HG03432 (cell line): ENCODE measurements around the gene AHCY.
"Not testable (repeated sequence)": the region's sequence is repeated elsewhere in the genome, so short reads cannot be mapped to it uniquely, and the experiment has no call there.

Experiments
- ATAC-seq: cut with Tn5 transposase; IDR thresholded peaks from one replicate; pipeline ENCODE4 v1.9.1; 2021; ENCODE audit warnings: mild to moderate bottlenecking, moderate library complexity; ENCODE audit not compliant: unreplicated experiment

The AHCY gene

GRCh38 chr20:34302723-34303533 lies at the start of gene AHCY:
Gene AHCY (minus strand): TSS chr20:34303355. CDS start chr20:34303270, 85 bp downstream.
- ATAC-seq, result peak; percentile 91

DNA sequence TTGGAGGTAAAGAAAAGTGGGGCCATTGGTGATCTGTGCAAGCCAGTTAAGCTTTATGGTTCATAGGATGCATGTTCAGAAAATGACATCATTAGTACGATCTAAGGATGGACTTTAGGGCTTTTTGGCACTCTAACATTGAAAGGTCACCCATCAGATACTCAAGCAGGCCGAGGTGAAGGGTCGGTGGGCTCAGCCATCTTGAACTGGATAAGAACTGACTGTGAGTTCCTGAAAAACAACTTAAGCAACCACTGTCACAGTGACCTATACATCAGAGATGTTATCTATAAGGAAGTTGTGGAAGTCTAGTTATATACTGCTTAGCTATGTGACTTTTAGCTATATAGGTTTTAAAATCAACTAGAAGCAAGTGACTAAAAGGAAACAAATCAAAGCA lies 46.9 kb upstream of the AHCY start:
- no peak for ATAC-seq

GRCh38 chr20:34347571-34347970 lies 44.4 kb upstream of the AHCY start:
- no peak for ATAC-seq

- ATAC-seq, result not testable (repeated sequence)
Measured at GRCh38 chr20:34346533-34346865, 43.3 kb upstream of the AHCY start.

DNA sequence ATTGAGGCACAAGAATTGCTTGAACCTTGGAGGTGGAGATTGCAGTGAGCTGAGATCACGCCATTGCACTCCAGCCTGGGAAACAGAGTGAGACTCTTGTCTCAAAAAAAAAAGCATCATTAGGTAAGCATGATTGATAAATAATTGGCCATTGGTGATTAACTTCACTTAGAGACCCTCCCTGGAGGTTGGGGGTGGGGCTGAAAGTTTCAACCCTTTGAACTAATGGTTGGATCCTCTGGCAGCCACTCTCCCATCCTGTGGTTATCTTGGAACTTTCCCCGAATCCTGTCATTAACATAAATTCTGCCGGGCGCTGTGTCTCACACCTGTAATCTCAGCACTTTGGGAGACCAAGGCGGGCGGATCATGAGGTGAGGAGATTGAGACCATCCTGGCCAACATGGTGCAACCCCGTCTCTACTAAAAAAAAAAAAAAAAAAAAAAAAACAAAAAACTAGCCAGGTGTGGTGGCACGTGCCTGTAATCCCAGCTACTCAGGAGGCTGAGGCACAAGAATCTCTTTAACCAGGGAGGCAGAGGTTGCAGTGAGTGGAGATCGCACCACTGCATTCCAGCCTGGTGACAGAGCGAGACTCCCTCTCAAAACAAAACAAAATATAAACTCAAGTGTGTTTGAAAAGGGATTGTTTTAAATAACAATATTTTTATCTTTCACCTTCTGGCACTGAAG lies 42.8 kb upstream of the AHCY start:
- ATAC-seq, result not testable (repeated sequence)

DNA sequence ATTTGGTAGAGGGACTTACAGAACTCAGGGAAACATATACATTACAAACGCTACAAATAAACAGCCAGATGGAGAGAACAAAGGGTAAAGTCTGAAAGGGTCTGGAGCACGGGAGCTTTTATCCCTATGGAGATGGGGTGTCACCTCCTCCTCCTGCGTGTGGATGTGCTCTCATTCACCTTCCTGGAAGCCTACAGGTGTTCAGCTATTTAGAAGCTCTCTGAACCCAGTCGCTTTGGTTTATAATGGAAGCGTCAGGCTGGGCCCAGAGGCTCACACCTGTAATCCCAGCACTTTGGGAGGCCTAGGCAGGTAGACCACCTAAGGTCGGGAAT lies 42.2 kb upstream of the AHCY start:
- no peak for ATAC-seq

- ATAC-seq, result no peak
Measured at GRCh38 chr20:34344238-34344637, 41.1 kb upstream of the AHCY start.

GRCh38 chr20:34343458-34344211 lies 40.5 kb upstream of the AHCY start:
- no peak for ATAC-seq

DNA sequence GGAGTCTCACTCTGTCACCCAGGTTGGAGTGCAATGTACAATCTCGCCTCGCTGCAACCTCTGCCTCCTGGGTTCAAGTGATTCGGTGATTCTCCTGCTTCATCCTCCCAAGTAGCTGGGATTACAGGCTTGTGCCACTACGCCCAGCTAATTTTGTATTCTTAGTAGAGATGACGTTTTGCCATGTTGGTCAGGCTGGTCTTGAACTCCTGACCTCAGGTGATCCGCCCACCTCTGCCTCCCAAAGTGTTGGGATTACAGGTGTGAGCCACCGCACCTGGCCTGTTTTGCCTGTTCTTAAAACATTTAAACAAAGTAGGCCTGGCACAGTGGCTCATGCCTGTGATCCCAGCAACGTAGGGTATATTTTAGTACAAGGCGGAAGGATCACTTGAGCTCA lies 38.0 kb upstream of the AHCY start:
- not testable (repeated sequence) for ATAC-seq

GRCh38 chr20:34340726-34341125 lies 37.6 kb upstream of the AHCY start:
- not testable (repeated sequence) for ATAC-seq

- ATAC-seq, result no peak
Measured at GRCh38 chr20:34337982-34338726, 35.0 kb upstream of the AHCY start.

DNA sequence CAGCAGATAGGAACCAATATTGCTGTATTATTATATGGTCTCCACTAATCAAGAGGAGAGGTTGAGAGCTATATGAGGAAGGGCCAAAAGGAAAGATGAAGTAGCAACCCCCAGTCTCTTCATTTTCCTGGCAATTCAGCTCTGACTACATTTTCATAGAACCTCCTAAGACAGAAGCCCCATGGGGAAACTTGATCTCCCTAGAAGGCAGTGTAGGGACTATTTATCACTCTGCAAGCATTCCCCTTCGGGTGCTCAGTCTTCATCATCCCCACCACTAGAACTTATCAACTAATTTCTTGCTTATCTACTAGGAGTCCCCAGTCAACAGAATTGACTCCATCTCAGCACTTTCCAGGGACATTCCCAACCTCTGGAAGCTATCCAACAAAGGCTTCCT lies 34.4 kb upstream of the AHCY start:
- no peak for ATAC-seq

DNA sequence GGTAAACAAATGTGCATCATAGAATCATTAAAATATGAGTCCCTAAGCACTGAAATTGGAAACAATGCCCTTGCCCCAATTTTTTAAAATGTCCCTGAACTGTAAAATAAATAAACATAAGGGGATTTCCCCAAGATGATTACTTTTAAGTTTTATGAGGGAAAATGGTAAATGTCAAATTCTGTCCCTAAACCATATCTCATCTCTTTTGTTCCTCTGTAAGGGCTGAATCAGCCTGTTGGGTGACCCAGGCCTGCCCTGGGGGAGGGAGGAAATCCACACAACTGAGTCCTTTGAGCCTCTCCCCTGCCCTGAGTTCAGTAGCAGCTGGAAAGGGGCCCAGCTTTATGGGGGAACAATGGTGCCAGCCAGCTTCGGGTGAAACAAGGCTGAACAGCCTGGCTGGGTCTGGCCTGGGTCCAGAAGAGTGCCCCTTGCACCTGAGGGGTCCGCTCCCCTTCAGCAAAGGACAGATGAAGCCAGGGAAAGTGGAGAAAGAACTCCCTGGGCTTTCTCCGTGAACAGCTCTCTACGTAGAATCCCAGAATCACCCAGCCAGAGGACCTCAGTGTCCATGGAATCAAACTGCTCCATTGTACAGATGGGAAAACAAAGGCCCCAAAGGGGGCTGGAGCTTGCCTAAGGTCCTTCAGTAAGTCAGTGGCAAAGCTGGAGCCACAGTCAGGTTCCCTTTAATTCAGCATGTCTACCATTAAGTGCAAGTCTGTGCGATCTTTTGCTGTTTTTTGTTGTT lies 31.7 kb upstream of the AHCY start:
- no peak for ATAC-seq

- no peak for ATAC-seq
Measured at GRCh38 chr20:34333786-34334185, 30.6 kb upstream of the AHCY start.

GRCh38 chr20:34332262-34332920 lies 29.2 kb upstream of the AHCY start:
- no peak for ATAC-seq

GRCh38 chr20:34331838-34332237 lies 28.7 kb upstream of the AHCY start:
- ATAC-seq, result no peak

- not testable (repeated sequence) for ATAC-seq
Measured at GRCh38 chr20:34330861-34331544, 27.8 kb upstream of the AHCY start.

- no peak for ATAC-seq
Measured at GRCh38 chr20:34328928-34329677, 25.9 kb upstream of the AHCY start.

DNA sequence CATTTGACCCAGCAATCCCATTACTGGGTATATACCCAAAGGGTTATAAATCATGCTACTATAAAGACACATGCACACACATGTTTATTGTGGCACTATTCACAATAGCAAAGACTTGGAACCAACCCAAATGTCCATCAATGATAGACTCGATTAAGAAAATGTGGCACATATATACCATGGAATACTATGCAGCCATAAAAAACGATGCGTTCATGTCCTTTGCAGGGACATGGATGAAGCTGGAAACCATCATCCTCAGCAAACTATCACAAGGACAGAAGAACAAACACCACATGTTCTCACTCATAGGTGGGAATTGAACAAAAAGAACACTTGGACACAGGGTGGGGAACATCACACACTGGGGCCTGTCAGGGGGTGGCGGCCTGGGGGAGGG lies 25.1 kb upstream of the AHCY start:
- ATAC-seq, result not testable (repeated sequence)
